ENCODE measurements around the gene APP.

DNA sequence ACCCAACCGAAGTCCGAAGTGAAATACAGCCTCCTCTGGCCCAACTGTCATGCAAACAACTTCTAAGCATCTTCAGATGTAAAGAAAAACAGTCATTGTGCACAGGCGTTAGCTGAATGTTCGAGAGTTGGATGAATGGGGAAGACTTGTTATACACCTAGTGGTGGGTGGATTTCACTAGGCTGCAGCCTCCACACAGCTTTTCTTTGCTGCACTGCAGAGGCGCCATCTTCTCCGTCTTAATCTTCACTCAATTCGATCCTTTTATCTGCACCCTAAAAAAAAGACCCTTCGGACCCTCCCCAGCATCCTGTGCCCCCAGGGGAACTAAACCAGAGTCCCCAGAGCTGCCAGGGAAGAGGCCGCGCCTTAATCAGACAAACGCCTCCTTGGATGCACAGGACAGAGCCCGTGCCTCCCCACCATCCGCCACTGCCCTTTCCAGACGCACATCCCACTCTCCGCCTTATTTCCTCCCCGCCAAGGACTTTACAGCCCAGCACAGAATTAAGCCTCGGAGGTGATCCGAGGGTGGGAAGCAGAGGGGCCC, 1.4 kb downstream of the APP start:
- TF ChIP-seq, protein P1, sequence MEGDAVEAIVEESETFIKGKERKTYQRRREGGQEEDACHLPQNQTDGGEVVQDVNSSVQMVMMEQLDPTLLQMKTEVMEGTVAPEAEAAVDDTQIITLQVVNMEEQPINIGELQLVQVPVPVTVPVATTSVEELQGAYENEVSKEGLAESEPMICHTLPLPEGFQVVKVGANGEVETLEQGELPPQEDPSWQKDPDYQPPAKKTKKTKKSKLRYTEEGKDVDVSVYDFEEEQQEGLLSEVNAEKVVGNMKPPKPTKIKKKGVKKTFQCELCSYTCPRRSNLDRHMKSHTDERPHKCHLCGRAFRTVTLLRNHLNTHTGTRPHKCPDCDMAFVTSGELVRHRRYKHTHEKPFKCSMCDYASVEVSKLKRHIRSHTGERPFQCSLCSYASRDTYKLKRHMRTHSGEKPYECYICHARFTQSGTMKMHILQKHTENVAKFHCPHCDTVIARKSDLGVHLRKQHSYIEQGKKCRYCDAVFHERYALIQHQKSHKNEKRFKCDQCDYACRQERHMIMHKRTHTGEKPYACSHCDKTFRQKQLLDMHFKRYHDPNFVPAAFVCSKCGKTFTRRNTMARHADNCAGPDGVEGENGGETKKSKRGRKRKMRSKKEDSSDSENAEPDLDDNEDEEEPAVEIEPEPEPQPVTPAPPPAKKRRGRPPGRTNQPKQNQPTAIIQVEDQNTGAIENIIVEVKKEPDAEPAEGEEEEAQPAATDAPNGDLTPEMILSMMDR (IDR thresholded peaks at IDR 0.05), result peak in 2 of 3 donors; percentile 41 to 43
- TF ChIP-seq POLR2A (IDR thresholded peaks at IDR 0.05), result no peak

All from breast epithelium (tissue), 3 donors.